Thyroid gland (tissue), 4 donors: ENCODE results near the gene CYP11A1. TPM values are rescaled to one million over a fixed set of nuclear protein-coding genes. Genes with fewer than 3 reads are reported as not detected.

Experiments used
- DNase-seq, 2 donors: peaks; one replicate each; pipeline ENCODE4 v3.0.0-alpha.2; 2019
- H3K27ac ChIP-seq, 3 donors: fragments of 200-600 bp; sonication (generic); 1 replicate in 2 of 3; 2 replicates in 1 of 3; pipeline ENCODE4 v1.5.1; 2016 to 2019; ENCODE audit warnings: mild to moderate bottlenecking in 1 of 3, moderate library complexity in 1 of 3
- H3K27me3 ChIP-seq: fragments of 200-600 bp; sonication (generic); one replicate; pipeline ENCODE4 v1.5.1; 2019
- H3K36me3 ChIP-seq, 2 donors: fragments of 200-600 bp; sonication (generic); one replicate each; pipeline ENCODE4 v1.5.1; 2016 to 2019
- H3K4me1 ChIP-seq, 2 donors: fragments of 200-600 bp; sonication (generic); one replicate each; pipeline ENCODE4 v1.5.1; 2017 to 2019
- H3K4me3 ChIP-seq, 3 donors: fragments of 200-600 bp; sonication (generic); replicated peaks in 1 of 3; 1 replicate in 2 of 3; 2 replicates in 1 of 3; pipeline ENCODE4 v1.5.1; 2016; ENCODE audit warnings: mild to moderate bottlenecking in 1 of 3
- H3K9me3 ChIP-seq: fragments of 200-600 bp; sonication (generic); one replicate; pipeline ENCODE4 v1.5.1; 2017
- CTCF ChIP-seq, 6 experiments: fragments of 200-600 bp in 3 of 6; fragments of 450-650 bp in 3 of 6; sonication (generic) in 3 of 6; IDR thresholded peaks; one replicate each; pipeline ENCODE4 v1.5.1; 2016 to 2019; ENCODE audit warnings: antibody characterized with exemption in 6 of 6, mild to moderate bottlenecking in 2 of 6, inconsistent platforms in 1 of 6, moderate library complexity in 1 of 6
- POLR2A ChIP-seq, 2 donors: fragments of 450-650 bp; IDR thresholded peaks; one replicate each; pipeline ENCODE4 v1.6.1; 2017; ENCODE audit warnings: antibody characterized with exemption in 2 of 2, mild to moderate bottlenecking in 2 of 2, moderate library complexity in 1 of 2
- WGBS, 2 donors: methylation state at CpG; one replicate each; pipeline ENCODE4 v1.1.5; 2017; 5-methylcytosine and 5-hydroxymethylcytosine counted together
- intact Hi-C: fragments of 100-400 bp; cut with DNase I; formaldehyde crosslinking; loops from one replicate; pipeline ENCODE4 v1.15.1; 2023
- total RNA-seq, 4 donors: library from RNA; depleted of rRNA; stranded (reverse); fragments of >200 nt; gene quantifications; one replicate each; pipeline ENCODE4 v1.2.3, GENCODE V29; 2016

Gene CYP11A1
- total RNA-seq, 4 donors from 2014 or later: 0.54 to 1.2 (median 0.56) TPM; not detected in 1

GRCh38 chr15:74414081-74414580, 46.7 kb upstream of the CYP11A1 start:
- 89 to 93% methylated on average over 5 of the region's 5 CpGs for WGBS, 2 donors
- H3K27ac ChIP-seq: no peak overlapping the region
- intact Hi-C loops: no loop called here

DNA sequence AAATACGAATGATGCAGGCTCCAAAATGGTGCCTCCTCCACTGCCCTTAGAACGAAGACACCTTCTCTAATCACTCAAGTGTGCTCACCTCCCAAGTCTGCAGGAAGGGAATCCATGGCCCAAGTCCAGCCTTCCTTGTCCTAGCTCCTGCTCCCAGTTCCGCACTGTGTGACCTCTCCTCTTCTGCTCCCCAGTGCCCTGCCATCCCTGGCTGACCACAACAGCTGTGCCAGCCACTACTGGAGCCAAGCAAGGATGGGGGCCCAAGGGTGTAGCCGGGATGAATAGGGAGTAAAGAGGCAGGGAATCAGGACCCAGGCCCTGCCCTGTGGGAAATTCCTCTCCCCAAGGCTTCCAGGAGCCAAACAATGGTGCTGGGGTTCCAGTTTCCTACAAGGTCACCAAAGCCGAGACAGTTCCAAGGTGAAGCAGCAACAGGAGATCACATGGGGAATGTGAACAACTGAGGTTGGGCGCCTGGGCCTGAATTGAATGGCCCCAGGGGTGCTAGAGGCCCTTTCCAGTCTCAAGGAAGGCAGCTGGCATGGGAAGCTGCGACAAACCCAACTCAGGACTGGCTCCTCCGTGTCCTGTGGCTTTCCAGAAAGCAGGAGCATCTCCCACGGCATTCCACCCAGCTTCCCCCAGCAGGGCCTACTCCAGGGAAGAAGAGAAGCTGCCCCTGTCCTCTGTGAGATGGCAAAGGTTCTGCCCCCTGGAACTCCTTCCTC, 46.1 kb upstream of the CYP11A1 start:
- H3K27ac ChIP-seq: no peak overlapping the region
- no peaks in the 10 kb centered on the region for H3K36me3 ChIP-seq
- H3K4me3 ChIP-seq: no peak overlapping the region
- intact Hi-C loops: no loop called here
- no peaks in the 10 kb centered on the region for H3K4me1 ChIP-seq
- WGBS, 2 donors: 85 to 88% methylated on average over 7 to 9 of the region's 9 CpGs
- no peak for TF ChIP-seq CTCF (IDR thresholded peaks at IDR 0.05)
- TF ChIP-seq POLR2A (IDR thresholded peaks at IDR 0.05): no peak
- H3K9me3 ChIP-seq: no peaks in the 10 kb centered on the region
- no peak for DNase-seq
- H3K27me3 ChIP-seq: no peaks in the 10 kb centered on the region

More at GRCh38 chr15:74414081-74414580, 46.7 kb upstream of the CYP11A1 start:
- no peak for DNase-seq
- no peaks in the 10 kb centered on the region for H3K4me1 ChIP-seq
- no peaks in the 10 kb centered on the region for H3K9me3 ChIP-seq
- H3K4me3 ChIP-seq: no peak overlapping the region
- H3K36me3 ChIP-seq: no peaks in the 10 kb centered on the region
- H3K27me3 ChIP-seq: no peaks in the 10 kb centered on the region
- TF ChIP-seq CTCF (IDR thresholded peaks at IDR 0.05) (no peak), POLR2A (IDR thresholded peaks at IDR 0.05) (no peak)

DNA sequence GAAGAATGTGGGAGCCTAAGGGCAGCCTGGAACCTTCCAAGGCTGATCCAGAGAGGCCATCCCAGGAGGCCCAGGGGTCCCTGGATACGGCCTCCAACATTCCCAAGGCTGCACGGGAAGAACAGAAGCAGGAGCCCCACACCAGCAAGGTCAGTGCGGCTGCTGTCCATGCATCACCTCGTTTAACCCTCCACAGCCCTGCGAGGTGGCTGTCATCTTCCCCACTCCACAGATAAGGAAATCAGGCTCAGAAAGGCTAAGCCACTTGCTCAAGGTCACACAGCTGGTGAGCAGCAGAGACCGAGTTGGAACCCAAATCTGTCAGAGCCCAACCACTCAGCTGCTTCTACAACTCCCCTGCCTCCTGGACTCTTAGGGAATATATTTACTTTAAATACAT, 44.7 kb upstream of the CYP11A1 start:
- Histone ChIP-seq H3K9me3 (no peaks in the 10 kb centered on the region), H3K4me1 (no peaks in the 10 kb centered on the region), H3K27ac (no peak overlapping the region), H3K4me3 (no peak overlapping the region), H3K27me3 (no peaks in the 10 kb centered on the region), H3K36me3 (no peaks in the 10 kb centered on the region)
- no peak for TF ChIP-seq CTCF (IDR thresholded peaks at IDR 0.05)
- TF ChIP-seq POLR2A (IDR thresholded peaks at IDR 0.05): no peak
- intact Hi-C loops: no loop called here
- DNase-seq: no peak
- 85 to 90% methylated on average over 6 of the region's 6 CpGs for WGBS, 2 donors

DNA sequence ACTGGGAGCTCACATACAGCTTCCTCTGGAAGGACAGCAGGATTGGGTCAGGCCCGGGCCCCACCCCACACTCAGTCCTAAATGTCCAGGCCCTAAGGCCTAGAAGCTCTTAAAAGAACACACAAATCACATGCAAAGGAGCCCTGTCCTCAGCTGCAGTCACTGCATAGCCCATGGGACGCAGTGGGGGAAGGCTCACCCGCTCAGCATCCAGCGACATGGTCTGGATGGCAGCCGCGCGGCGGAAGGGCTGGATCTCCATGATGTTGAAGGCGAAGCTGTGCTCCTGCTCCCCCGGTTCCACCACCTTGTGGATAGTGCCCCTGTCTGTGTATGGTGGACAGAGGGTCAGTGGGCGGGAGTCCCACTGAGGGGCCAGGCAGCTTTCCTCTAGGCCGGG, 44.2 kb upstream of the CYP11A1 start:
- no peaks in the 10 kb centered on the region for H3K9me3 ChIP-seq
- H3K4me1 ChIP-seq: no peaks in the 10 kb centered on the region
- no peak for DNase-seq
- 93 to 99% methylated on average over 11 to 12 of the region's 12 CpGs for WGBS, 2 donors
- no peaks in the 10 kb centered on the region for H3K27me3 ChIP-seq
- no peak overlapping the region for H3K4me3 ChIP-seq
- intact Hi-C loops: no loop called here
- H3K36me3 ChIP-seq: no peaks in the 10 kb centered on the region
- H3K27ac ChIP-seq: no peak overlapping the region
- no peak for TF ChIP-seq CTCF (IDR thresholded peaks at IDR 0.05)
- TF ChIP-seq POLR2A (IDR thresholded peaks at IDR 0.05): no peak

- Histone ChIP-seq H3K36me3 (no peaks in the 10 kb centered on the region), H3K27me3 (no peaks in the 10 kb centered on the region), H3K27ac (no peak overlapping the region), H3K4me3 (no peak overlapping the region), H3K9me3 (no peaks in the 10 kb centered on the region), H3K4me1 (no peaks in the 10 kb centered on the region)
- intact Hi-C loops: no loop called here
- TF ChIP-seq CTCF (IDR thresholded peaks at IDR 0.05) (no peak), POLR2A (IDR thresholded peaks at IDR 0.05) (no peak)
- 96 to 98% methylated on average over 11 to 18 of the region's 18 CpGs for WGBS, 2 donors
- DNase-seq: no peak
Measured at GRCh38 chr15:74410502-74410901, 43.1 kb upstream of the CYP11A1 start.
